CD1c-positive myeloid dendritic cell (primary cell): ENCODE data around the gene DYNLRB1.
A peak's percentile ranks its signal among the peaks of the same experiment; 100 is the strongest.

Experiments
- DNase-seq: peaks from one replicate; pipeline ENCODE4 v3.0.0-alpha.2; 2016; ENCODE audit errors: extremely low spot score

DYNLRB1 gene

GRCh38 chr20:34534391-34535165 is 18.4 kb downstream of the DYNLRB1 start:
- no peak for DNase-seq

DNA sequence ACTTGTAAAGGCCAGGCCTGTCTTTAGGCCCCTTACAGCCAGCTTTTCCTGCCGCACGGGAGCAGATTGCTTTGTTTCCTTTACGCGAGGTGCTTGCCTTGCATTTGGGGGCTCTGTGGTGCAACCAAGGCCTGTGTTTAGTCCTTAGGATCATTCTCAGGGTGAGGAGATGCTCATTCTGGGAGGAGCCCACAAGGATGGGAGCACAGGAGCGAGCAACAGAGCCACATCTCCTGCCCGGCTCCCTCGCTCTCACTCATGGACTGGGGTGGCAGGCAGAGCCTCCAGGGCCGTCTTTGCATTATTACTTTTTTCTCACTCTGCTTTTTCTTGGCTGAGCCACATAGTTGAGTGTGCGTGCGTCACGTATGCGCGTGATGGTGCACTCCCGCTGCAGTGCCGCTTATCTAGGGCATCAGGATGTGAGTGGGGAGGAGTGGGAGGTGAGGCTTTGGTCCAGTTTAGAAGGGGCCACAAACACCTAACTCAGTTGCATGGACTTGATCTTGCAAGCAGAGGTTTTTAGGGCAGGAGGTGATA is 19.1 kb downstream of the DYNLRB1 start:
- no peak for DNase-seq

DNA sequence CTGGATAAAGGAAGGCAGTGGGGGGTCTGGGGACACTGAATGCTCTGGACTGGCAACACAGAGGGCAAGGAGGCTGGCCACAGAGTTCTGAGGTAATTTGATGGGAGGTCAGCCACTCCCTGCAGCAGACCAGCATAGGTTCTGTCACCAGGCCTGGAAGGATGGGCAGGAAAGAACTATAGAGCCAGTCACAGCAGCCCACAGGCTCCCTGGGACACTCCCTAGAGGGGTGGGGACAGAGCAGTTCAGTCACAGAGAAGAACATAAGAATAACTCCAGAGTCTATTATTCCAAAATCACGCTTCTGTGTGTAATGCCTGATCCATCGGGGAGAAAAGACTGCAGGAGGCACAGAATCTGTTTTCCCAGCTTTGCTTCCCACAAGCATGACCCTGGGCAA is 19.6 kb downstream of the DYNLRB1 start:
- DNase-seq: no peak

DNA sequence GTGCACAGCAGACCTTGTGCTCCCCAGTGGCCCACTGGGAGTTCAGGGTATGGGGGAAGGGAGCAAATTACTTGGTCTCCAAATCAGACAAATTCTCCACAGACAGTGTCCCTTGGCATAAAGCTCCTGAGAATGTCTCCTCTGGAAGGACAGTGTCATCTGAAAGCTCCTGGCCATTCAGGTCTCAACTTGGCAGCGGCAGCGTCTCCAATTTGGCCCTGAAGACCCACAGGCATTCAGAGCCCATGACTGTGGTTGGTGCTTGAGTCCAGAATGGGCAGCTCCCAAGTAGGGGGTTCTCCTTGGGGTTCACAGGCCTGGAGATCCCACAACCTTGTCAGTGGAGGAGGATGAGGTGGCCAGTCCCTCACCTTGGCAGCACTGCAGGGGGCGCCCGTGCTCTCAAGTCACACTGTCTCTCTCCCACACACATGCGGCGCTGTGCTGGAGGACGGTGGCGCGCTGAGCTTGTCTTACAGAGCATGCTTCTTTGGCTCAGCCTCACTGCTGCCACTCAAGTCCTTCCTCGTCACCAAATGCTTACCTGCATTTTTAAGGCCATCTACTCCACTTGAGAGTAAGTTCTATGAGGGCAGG is 20.7 kb downstream of the DYNLRB1 start:
- DNase-seq: peak; percentile 33

DNA sequence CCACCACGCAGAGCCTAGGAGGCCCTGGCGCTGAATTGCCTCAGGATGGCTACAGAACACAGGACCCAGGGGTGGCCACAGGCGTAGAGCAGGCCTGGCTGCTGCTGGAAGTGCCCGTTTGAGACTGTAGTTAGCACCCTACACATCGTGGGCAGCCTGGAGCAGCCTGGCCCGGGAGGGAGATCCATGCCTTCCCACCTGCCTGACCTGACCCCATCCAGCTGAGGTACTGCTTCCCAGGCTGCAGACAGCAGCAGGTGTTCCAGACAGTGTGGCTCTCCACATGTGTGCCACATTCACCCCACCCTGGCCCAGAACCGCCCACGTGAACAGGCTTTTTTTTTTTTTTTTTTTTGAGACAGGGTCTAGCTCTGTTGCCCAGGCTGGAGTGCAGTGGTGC is 21.4 kb downstream of the DYNLRB1 start:
- no peak for DNase-seq

- DNase-seq: peak; percentile 52
Measured at GRCh38 chr20:34538671-34539123, 22.5 kb downstream of the DYNLRB1 start.

GRCh38 chr20:34539756-34540155 is 23.5 kb downstream of the DYNLRB1 start:
- DNase-seq: no peak

DNA sequence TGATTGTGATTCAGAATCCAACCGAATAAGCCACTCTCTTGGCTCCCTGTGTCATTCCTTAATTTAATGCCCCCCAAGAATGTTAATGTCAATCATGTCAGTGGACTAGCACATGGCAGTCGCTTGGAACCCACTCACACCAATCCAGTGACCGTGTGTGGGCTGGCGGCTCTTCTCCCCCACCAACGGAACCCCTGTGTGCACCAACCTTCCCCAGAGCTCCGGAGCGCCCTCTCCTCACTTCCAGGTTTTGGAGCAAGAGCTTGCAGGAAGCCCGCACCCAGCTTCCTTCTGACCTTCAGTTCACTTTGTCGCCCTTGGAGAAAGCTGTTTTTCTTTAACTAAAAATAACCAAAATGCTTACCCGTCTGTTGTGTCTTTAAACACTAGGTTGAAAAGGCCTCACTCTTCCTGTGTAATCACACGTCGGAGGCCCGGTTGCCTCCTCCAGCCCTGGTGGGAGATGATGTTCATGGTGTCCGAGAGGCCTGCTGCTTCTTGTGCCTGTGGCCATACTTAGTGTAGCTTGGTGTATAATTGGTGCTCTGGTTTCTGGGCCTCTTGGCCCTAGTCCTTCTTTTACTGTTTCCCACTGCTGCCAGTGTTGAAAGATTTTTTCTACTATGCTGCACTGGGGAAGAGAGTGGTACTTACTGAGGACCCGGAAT is 24.5 kb downstream of the DYNLRB1 start:
- no peak for DNase-seq

DNA sequence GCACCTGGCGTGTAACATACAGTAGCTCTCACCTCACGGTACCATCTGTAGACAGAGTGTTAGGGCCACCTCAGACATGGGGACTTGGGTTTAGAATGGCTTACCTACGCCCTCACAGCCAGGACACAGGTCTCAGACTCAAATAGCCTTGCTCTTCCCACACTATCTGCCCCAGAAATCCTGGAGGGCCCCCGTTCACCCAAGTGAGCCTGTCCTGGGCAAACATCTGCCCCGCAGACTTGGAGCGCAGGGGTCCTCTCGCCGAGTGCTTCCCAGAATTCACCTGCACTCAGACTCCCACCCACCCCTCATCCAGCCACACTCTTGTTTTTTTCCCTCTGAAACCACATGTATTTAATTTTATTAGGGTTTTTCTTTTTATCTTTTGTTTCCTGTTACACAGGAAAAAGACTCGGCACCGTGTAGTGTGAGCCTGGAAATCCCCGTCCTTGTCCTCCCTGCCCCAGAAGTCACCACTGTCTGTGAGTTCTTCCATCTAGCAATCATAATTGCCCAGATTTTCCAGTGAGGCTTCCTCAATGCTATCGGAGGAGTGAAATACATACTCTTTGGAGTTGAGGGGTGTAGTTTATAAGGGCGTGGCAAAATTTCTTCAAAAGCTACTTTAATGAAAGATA is 25.2 kb downstream of the DYNLRB1 start:
- no peak for DNase-seq

- no peak for DNase-seq
Measured at GRCh38 chr20:34541917-34542316, 25.7 kb downstream of the DYNLRB1 start.

- no peak for DNase-seq
Measured at GRCh38 chr20:34542439-34542838, 26.2 kb downstream of the DYNLRB1 start.

GRCh38 chr20:34543463-34544056 is 27.3 kb downstream of the DYNLRB1 start:
- DNase-seq: no peak

DNA sequence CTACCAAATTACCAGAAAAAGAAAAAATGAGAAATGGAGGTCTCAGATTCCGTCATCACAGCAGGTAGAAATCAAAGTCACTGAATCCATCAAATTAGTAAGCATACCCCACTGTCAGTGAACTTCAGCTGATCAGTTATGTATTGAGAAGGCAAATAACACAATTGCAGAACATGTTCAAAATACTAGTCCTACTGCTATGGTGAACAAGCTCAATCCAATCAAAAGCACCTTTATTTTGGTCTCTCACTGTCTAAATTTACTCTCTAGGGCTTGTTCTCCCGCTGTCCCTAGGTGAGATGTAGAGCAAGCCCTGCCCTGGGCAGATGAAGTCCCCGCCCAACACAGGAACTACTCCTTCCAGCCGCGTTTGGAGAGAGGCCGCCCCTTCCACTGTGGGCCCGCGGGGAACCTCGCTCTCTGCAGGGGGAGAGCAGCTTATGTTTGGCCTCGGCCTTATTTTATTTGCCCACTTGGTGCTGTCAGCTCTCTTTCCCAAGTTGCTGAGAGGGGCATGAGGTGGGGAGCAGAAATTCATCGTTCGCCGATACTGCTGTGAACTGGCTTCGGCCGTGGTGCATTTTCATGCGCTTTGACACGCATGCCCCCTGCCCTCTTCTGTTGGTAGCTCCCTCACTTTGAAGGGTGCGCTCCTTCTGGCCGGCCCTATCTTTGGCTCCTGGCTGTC is 28.0 kb downstream of the DYNLRB1 start:
- no peak for DNase-seq

DNA sequence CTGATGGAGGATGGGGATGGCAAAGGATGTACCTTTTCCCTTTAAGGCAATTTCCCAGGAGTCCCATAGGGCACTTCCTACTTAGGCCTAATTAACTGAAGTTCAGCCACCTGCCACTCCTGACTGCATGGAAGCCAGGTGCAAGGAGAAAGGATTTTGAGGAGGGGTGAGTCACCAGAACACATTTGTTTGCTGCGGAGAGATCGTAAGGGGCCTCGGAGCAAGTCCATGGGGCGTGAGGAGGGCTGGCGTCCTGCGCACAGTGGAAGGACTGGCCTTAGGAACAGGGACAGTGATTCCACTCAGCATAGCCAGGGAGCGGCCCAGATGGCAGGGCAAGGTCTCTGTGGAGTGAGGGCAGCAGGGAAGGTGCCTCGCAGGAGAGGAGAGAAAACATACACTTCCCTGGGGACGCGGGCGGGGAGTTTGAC is 30.5 kb downstream of the DYNLRB1 start:
- DNase-seq: no peak

DNA sequence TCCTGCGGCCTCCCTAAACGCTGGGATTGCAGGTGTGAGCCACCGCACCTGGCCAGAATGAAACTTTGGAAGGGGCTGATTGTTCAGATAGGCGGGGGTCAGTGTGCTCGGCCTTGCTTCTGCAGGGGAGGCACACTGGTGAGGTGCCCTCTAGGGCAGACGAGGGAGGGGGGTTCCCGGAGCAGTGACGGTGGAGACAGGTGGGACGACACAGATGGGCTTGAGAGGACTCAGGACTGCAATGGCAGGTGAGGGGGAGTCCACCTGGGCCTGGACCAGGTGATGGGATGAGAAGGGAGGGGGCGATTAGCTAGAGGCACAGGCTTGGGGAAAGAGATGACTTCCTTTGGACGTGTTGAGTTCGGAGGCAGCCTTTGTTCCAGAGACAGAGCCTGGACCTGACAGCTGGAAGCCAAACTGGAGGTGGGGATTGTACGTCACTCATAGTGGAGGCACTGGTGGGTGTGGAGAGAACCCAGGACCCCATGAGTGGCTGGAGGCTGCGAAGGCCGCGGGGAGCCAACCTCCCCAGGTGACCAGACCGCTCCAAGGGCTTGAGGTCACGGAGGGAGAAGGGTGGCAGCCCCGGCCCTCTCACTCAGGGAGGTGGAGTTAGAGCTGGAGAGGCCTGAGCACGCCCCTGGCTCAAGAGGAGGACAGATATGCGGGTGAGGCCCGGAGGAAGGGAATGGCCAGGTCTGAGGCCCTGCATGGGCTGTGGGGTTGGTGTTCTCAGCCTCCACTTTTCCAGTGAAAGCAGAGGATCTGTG is 31.8 kb downstream of the DYNLRB1 start:
- DNase-seq: no peak

DNA sequence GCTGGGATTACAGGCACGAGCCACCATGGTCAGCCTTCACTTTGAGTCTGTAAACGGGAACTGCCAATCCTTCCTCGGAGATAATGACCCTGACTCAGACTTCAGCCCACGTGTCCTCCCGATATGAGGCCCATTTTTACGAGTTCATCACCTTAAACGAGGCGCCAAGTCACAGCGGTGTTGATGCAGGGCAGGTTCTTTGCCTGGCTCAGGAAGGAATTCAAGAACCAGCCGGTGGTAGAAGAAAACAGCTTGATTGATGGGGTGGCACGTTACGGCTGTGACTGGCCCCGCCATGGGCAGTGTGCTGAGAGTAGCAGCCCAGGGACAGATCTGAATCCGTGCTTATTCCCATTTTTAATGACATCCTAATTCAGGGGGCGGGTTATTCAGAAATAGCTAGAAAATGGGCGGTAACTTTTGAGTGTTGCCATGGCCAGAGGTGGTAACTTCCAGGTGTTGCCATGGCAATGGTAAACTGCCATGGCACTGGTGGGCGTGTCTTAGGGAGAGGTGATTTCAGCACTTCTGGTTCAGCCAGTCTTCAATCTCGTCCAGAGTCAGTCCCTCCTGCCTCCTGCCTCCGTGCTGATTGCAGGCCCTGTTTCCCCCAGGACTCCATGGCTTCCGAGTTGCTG is 33.2 kb downstream of the DYNLRB1 start:
- DNase-seq: peak; percentile 45

DNA sequence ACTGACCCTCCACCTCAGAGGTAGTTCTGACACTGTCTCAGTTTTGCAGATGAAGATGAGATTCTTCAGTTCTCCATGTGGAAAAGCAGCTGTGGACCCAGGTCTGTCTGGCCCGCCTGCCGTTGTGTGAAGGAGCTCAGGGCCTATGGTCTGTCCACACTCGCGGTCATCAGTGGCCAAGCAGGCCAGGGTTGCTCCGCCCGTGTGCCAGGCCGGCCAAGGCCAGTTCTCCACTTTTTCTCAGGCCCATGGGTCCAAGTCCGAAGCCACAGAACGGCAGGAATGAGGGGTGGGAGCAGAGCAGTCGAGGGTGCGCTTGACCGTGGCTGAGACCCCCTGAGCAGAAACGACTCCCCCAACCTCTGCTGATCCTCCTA is 33.7 kb downstream of the DYNLRB1 start:
- DNase-seq: no peak

DNA sequence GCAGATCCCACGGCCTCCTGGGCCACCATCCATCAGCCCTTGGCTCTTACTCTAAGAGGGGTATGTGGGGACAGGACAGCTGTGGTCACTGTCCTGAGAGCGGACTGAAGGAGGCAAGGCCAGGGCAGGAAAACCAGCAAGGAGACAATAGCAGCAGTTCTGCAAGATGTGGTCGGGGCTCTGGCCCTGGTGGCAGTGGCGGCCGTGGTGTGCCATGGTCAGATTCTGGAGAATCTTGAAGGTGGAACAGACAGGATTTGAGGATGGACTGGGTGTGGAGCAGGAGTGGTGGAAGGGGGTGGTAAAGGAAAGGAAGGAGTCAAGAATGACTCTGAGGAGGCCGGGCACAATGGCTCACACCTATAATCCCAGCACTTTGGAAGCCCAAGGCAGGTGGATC is 36.3 kb downstream of the DYNLRB1 start:
- DNase-seq: no peak

DNA sequence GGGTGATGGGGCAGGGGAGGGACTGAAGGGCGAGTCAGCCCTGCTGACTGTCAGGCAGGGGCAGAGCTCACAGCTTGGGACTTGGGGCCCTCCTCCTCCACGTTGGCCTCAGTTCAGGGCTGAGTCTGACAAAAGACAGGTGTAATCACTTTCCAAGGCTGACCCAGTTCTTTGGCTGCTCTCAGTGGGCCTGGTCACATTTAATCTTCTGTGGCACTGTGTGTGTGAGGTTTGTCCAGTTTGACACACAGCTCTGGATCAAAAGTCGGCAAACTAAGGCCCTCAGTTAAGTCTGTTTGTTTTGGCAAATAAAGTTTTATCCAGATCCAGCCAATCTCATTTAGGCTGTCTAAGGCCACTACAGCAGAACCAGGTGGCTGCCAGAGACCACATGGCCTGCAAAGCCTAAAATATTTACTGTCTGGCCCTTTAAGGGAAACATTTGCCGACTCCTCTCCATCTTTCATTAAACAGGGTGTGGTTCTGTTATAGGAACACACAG is 37.2 kb downstream of the DYNLRB1 start:
- no peak for DNase-seq

DNA sequence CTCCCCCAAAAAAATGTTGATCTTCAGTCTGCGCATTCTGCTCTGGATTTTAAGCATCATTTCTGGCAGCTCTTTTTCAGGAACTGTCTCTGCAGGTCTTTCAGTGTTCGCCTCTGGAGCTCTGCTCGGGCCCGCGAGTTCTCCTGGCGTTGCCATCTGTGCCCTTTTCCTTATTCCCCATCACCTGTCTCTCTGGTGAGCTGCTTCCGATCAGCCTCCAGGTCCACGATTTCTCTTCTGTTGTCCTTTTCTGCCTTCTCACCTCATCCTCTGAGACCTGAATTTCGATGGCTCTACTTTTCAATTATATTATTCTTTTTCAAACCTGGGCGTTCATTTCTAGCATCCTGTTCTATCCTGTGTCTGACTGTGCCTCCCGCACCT is 41.7 kb downstream of the DYNLRB1 start:
- DNase-seq: peak; percentile 10
